ENCODE results near the gene MANBA.

MANBA gene

GRCh38 chr4:102759831-102760644, 730 bp downstream of the MANBA start:
- H3K4me1 ChIP-seq (ENCODE audit: insufficient read depth, poor library complexity, severe bottlenecking) = peaks cover 9% of the 10 kb centered on the region
- H3K27me3 ChIP-seq (ENCODE audit: insufficient read depth, poor library complexity, severe bottlenecking) = no peaks in the 10 kb centered on the region
- H3K27ac ChIP-seq (ENCODE audit: poor library complexity, severe bottlenecking) = peak overlapping the region; percentile 50
- ATAC-seq (ENCODE audit: low read depth) = peak; percentile 44
- no peaks in the 10 kb centered on the region for H3K36me3 ChIP-seq (ENCODE audit: low read depth)
- TF ChIP-seq CTCF (IDR thresholded peaks at IDR 0.05; ENCODE audit: poor library complexity, severe bottlenecking) = no peak
- H3K9me3 ChIP-seq (ENCODE audit: severe bottlenecking) = no peaks in the 10 kb centered on the region
- peak overlapping the region; percentile 54 for H3K4me3 ChIP-seq (ENCODE audit: severe bottlenecking)
- no peak for DNase-seq (ENCODE audit: low spot score)

GRCh38 chr4:102758241-102759160, 2.3 kb downstream of the MANBA start:
- ATAC-seq (ENCODE audit: low read depth) = no peak
- no peak overlapping the region for H3K27ac ChIP-seq (ENCODE audit: poor library complexity, severe bottlenecking)
- H3K27me3 ChIP-seq (ENCODE audit: insufficient read depth, poor library complexity, severe bottlenecking) = no peaks in the 10 kb centered on the region
- H3K4me1 ChIP-seq (ENCODE audit: insufficient read depth, poor library complexity, severe bottlenecking) = peaks cover 9% of the 10 kb centered on the region
- DNase-seq (ENCODE audit: low spot score) = no peak
- TF ChIP-seq CTCF (IDR thresholded peaks at IDR 0.05; ENCODE audit: poor library complexity, severe bottlenecking) = no peak
- no peak overlapping the region for H3K4me3 ChIP-seq (ENCODE audit: severe bottlenecking)
- no peaks in the 10 kb centered on the region for H3K9me3 ChIP-seq (ENCODE audit: severe bottlenecking)
- H3K36me3 ChIP-seq (ENCODE audit: low read depth) = no peaks in the 10 kb centered on the region

- no peak overlapping the region for H3K4me3 ChIP-seq (ENCODE audit: severe bottlenecking)
- TF ChIP-seq CTCF (IDR thresholded peaks at IDR 0.05; ENCODE audit: poor library complexity, severe bottlenecking) = no peak
Measured at GRCh38 chr4:102757681-102758080, 3.1 kb downstream of the MANBA start.

GRCh38 chr4:102754044-102754443, 6.7 kb downstream of the MANBA start:
- Histone ChIP-seq H3K27me3 (ENCODE audit: insufficient read depth, poor library complexity, severe bottlenecking) (no peaks in the 10 kb centered on the region), H3K4me3 (ENCODE audit: severe bottlenecking) (no peak overlapping the region), H3K27ac (ENCODE audit: poor library complexity, severe bottlenecking) (no peak overlapping the region), H3K36me3 (ENCODE audit: low read depth) (no peaks in the 10 kb centered on the region), H3K9me3 (ENCODE audit: severe bottlenecking) (no peaks in the 10 kb centered on the region), H3K4me1 (ENCODE audit: insufficient read depth, poor library complexity, severe bottlenecking) (peaks cover 3% of the 10 kb centered on the region)
- no peak for TF ChIP-seq CTCF (IDR thresholded peaks at IDR 0.05; ENCODE audit: poor library complexity, severe bottlenecking)
- ATAC-seq (ENCODE audit: low read depth) = peak; percentile 40; the same call in 2 of the 3 replicates
- DNase-seq (ENCODE audit: low spot score) = no peak

More at GRCh38 chr4:102757681-102758080, 3.1 kb downstream of the MANBA start:
- no peak for DNase-seq (ENCODE audit: low spot score)
- H3K27me3 ChIP-seq (ENCODE audit: insufficient read depth, poor library complexity, severe bottlenecking) = no peaks in the 10 kb centered on the region
- H3K4me1 ChIP-seq (ENCODE audit: insufficient read depth, poor library complexity, severe bottlenecking) = peaks cover 9% of the 10 kb centered on the region
- no peaks in the 10 kb centered on the region for H3K36me3 ChIP-seq (ENCODE audit: low read depth)
- no peak for ATAC-seq (ENCODE audit: low read depth)
- H3K9me3 ChIP-seq (ENCODE audit: severe bottlenecking) = no peaks in the 10 kb centered on the region
- H3K27ac ChIP-seq (ENCODE audit: poor library complexity, severe bottlenecking) = no peak overlapping the region

Measured in RWPE2 (cell line).